HEK293 (cell line): ENCODE measurements around the gene ZBBX.

ENCODE experiments used
- YY1 ChIP-seq: fragments of 450-650 bp; formaldehyde crosslinking; IDR thresholded peaks from 2 replicates; pipeline ENCODE4 v1.5.1; 2018; ENCODE audit warnings: missing biosample characterization, missing genetic modification characterization
- ZNF10 ChIP-seq: fragments of 450-650 bp; formaldehyde crosslinking; IDR thresholded peaks from 2 replicates; pipeline ENCODE4 v1.5.1; 2017; ENCODE audit warnings: missing biosample characterization, missing genetic modification characterization
- ZNF16 ChIP-seq: fragments of 450-650 bp; formaldehyde crosslinking; IDR thresholded peaks from 2 replicates; pipeline ENCODE4 v1.5.1; 2016; ENCODE audit warnings: low read depth, missing biosample characterization, missing genetic modification characterization
- ZNF223 ChIP-seq: fragments of 450-650 bp; formaldehyde crosslinking; IDR thresholded peaks from 2 replicates; pipeline ENCODE4 v1.5.1; 2016; ENCODE audit warnings: missing biosample characterization, missing genetic modification characterization
- ZNF280C ChIP-seq: fragments of 450-650 bp; formaldehyde crosslinking; IDR thresholded peaks from 2 replicates; pipeline ENCODE4 v1.5.1; 2016; ENCODE audit warnings: missing biosample characterization, missing genetic modification characterization
- ZNF324 ChIP-seq: fragments of 450-650 bp; formaldehyde crosslinking; IDR thresholded peaks from 2 replicates; pipeline ENCODE4 v1.5.1; 2016; ENCODE audit warnings: missing biosample characterization, missing genetic modification characterization
- ZNF555 ChIP-seq: fragments of 450-650 bp; formaldehyde crosslinking; conservative IDR thresholded peaks from 2 replicates; pipeline ENCODE4 v1.5.1; 2017; ENCODE audit warnings: missing biosample characterization, mild to moderate bottlenecking, missing genetic modification characterization, inconsistent platforms
- ZNF571 ChIP-seq: fragments of 450-650 bp; formaldehyde crosslinking; IDR thresholded peaks from 2 replicates; pipeline ENCODE4 v1.5.0; 2017; ENCODE audit warnings: missing biosample characterization, missing genetic modification characterization
- ZNF76 ChIP-seq: fragments of 450-650 bp; formaldehyde crosslinking; IDR thresholded peaks from 2 replicates; pipeline ENCODE4; 2016; ENCODE audit warnings: low read depth, missing biosample characterization, missing genetic modification characterization, borderline replicate concordance
- TF ChIP-seq, protein P1 (sequence below): fragments of 450-650 bp; formaldehyde crosslinking; IDR thresholded peaks from 2 replicates; pipeline ENCODE4 v1.5.1; 2016; ENCODE audit warnings: missing biosample characterization, missing genetic modification characterization
- TF ChIP-seq, protein P2 (sequence below): fragments of 450-650 bp; IDR thresholded peaks from 2 replicates; pipeline ENCODE4 v1.5.1; 2018; ENCODE audit warnings: missing biosample characterization, mild to moderate bottlenecking, missing genetic modification characterization

DNA sequence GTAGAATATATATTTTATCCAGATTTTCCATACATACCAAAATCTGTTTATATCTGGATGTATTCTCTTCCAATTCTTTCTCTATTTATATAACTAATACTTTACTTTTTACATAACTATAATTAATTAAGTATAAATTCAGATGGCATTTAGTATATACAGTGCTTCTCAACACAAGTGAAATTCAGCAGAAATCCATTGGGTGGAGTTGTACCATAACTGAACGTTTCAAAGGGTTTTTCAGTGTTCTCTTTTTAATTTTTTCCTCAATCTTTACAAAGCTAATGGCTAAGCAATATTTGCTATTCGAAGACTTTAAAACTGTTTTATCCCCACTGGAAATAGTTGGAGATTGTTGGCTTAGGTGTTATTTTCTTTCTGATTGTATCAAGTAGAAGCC, 13.9 kb upstream of the ZBBX start:
- TF ChIP-seq ZNF10 (tag by site-specific recombination) (no peak), ZNF555 (tag by site-specific recombination) (no peak), ZNF223 (tag by site-specific recombination) (no peak), ZNF280C (tag by site-specific recombination) (no peak), ZNF324 (tag by site-specific recombination) (no peak), YY1 (tag by site-specific recombination) (no peak), ZNF16 (no peak), ZNF571 (tag by site-specific recombination) (no peak), ZNF76 (tag by site-specific recombination) (no peak)
- TF ChIP-seq, protein P1, sequence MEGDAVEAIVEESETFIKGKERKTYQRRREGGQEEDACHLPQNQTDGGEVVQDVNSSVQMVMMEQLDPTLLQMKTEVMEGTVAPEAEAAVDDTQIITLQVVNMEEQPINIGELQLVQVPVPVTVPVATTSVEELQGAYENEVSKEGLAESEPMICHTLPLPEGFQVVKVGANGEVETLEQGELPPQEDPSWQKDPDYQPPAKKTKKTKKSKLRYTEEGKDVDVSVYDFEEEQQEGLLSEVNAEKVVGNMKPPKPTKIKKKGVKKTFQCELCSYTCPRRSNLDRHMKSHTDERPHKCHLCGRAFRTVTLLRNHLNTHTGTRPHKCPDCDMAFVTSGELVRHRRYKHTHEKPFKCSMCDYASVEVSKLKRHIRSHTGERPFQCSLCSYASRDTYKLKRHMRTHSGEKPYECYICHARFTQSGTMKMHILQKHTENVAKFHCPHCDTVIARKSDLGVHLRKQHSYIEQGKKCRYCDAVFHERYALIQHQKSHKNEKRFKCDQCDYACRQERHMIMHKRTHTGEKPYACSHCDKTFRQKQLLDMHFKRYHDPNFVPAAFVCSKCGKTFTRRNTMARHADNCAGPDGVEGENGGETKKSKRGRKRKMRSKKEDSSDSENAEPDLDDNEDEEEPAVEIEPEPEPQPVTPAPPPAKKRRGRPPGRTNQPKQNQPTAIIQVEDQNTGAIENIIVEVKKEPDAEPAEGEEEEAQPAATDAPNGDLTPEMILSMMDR (tag by site-specific recombination) = no peak
- TF ChIP-seq, protein P2, sequence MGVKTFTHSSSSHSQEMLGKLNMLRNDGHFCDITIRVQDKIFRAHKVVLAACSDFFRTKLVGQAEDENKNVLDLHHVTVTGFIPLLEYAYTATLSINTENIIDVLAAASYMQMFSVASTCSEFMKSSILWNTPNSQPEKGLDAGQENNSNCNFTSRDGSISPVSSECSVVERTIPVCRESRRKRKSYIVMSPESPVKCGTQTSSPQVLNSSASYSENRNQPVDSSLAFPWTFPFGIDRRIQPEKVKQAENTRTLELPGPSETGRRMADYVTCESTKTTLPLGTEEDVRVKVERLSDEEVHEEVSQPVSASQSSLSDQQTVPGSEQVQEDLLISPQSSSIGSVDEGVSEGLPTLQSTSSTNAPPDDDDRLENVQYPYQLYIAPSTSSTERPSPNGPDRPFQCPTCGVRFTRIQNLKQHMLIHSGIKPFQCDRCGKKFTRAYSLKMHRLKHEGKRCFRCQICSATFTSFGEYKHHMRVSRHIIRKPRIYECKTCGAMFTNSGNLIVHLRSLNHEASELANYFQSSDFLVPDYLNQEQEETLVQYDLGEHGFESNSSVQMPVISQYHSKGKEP (tag by site-specific recombination) = no peak
